Tibial nerve (tissue), 3 donors: ENCODE results near the gene MBD3.

Experiments
- CTCF ChIP-seq, 5 experiments: fragments of 200-600 bp in 3 of 5; fragments of 450-650 bp in 2 of 5; sonication (generic) in 3 of 5; IDR thresholded peaks; one replicate each; pipeline ENCODE4 v1.5.1; 2016 to 2019; ENCODE audit warnings: antibody characterized with exemption in 5 of 5, mild to moderate bottlenecking in 3 of 5, moderate library complexity in 2 of 5
- POLR2A ChIP-seq, 2 donors: fragments of 450-650 bp; IDR thresholded peaks; one replicate each; pipeline ENCODE4 v1.6.1; 2017; ENCODE audit warnings: antibody characterized with exemption in 2 of 2, mild to moderate bottlenecking in 2 of 2, moderate library complexity in 2 of 2

GRCh38 chr19:1610579-1610978, 17.9 kb upstream of the MBD3 start:
- TF ChIP-seq CTCF (IDR thresholded peaks at IDR 0.05) (no peak), POLR2A (IDR thresholded peaks at IDR 0.05) (no peak)
